Brain pericyte (primary cell): ENCODE results near the gene BTNL9.
"Not testable (repeated sequence)": the region's sequence is repeated elsewhere in the genome, so short reads cannot be mapped to it uniquely, and the experiment has no call there.

Experiments
- DNase-seq: peaks from one replicate; pipeline ENCODE4 v3.0.0-alpha.2; 2012; ENCODE audit warnings: low read depth, low spot score

Gene BTNL9

DNA sequence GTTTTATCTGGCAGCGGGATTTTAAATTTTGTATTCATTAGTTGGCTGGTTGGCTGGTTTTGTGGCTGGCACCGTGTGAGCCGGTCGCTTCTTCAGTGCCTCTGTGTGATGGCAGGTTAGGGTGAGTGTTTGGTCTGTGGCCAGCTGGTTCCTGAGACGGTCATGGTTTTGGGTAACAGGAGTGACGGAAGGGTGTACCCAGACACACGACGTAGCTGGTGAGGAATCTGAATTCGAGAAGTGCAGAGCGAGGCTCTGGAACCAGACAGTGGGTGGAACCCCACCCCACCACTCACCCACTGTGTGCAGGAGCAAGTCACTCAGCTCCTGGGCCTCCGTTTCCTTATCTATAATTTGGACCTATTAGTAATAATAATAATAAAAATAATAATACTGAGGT lies 2.7 kb downstream of the BTNL9 start:
- no peak for DNase-seq

DNA sequence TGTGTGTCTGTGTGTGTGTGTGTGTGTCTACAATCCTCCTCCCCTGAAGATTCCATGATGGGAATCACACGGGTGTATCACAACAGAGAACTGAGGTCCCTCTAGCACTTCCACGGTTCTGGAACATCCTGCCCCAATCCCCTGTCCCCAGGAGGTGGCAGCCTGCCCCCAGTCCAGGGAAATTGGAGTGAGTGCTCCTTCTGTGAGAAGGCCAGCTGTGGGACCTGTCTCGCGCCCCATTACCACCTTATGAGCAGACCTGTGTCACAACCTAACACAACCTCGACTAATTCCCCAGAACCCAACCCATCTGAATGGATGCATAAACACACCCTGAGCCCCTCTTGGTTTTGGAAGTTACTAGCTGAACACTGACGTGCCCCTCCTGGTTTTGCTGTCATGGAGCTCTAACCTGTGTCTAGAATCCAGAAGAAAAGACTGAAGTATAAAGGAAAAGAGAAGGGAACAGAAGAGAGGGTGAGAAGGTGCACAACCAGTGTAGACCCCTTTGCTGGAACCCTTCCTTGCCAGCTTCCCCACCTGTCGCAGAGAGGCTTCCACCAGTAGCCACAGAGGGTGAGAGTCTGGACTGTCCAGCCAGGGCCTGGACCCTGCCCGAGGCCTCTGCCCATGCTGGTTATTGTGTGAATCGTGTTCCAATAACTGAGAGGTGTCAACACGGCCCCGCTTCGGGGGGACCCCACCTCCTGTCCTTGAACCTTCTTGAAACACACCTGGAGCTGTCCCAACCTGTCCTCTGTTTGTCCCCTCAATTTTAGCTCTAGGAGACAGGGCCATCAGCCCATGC lies 3.4 kb downstream of the BTNL9 start:
- no peak for DNase-seq

DNA sequence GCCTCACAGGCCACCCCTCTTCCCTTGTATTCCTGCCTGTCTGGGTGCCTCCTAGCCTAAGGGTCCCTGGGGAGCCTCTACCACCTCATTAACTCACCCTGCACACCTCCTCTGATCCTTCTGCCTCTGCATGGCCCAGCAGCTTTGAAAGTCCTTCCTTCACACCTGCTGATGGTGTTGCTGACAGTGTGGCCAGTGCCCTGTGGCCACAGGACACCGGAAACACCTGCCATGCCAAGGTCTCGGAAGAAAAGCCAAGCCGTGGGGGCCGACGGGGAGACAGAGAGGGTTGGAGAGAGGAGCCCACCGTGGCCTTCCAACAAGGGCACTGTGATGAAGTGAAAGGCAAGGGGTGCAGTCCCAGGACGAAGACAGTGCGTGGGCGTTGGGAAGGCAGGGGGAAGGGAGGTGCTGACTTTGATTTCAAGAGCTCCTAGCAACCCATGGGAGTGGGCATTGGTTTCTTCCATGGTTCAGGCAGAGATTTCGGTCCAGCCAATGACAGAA lies 4.1 kb downstream of the BTNL9 start:
- DNase-seq, result no peak

DNA sequence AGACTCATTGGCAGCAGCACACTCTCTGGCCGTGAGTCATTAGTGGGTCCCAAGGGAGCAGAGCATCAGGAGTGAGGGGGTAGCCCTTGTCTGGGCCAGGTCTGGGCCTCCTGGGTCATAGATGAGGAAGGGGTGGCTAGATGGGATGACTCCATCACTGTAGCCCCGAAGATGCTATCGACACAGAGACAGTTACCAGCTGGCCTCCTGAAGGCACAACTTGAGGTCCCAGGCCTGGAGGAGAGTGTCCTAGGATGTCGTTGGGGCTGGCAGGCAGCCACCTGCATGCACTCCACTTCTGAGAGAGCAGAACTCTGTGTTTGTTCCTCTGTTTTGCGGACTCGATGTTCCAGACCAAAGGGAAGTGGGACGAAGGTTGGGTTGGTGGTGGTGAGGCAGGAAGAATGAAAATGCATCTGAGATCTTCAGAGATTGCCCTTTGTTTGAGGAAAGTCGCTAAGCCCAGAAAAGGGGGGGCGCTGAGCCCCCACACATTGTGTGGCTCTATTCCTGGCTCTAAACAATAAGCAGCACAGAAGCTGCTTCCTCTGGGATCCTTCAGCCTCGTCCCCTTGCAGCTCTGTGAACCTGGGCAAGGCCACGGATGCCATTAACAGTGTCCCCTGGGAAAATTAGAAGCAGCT lies 4.7 kb downstream of the BTNL9 start:
- DNase-seq, result no peak

DNA sequence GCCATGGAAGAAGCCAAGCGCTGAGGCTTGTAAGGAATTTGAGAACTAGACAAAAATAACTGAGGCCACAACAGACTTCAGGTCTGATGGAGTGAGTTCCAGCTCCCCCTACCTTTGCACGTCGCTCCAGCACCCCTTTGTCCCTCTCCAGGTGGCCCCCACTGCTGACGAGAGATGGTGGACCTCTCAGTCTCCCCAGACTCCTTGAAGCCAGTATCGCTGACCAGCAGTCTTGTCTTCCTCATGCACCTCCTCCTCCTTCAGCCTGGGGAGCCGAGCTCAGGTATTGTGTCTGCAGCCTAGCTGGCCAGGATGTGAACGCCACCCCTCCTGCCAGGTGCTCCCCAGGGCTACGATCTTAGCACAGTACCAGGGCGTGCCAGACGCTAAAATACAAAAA lies 5.2 kb downstream of the BTNL9 start:
- DNase-seq, result no peak

DNA sequence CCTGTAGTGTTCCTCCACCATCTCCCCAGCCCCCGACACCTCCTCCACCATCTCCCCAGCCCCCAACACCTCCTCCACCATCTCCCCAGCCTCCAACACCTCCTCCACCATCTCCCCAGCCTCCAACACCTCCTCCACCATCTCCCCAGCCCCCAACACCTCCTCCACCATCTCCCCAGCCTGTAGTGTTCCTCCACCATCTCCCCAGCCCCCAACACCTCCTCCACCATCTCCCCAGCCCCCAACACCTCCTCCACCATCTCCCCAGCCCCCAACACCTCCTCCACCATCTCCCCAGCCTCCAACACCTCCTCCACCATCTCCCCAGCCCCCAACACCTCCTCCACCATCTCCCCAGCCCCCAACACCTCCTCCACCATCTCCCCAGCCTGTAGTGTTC lies 5.8 kb downstream of the BTNL9 start:
- DNase-seq, result not testable (repeated sequence)

DNA sequence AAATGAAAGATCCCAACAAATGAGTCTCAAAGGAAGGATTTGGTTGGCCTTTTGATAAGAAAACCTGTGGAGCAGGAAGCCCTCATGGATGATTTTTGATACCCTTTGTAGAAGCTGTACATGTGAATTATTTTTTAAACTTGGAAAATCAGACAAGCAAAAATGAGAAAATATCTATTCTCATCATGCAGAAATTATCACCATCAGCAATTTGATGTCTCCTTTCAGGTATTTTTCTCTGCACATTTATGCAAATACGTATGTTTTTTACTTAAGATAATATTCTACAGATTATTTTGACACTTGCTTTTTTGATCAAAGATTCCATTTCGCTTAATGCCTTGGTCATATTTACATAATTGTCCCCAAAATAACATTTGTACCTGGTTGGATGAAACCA lies 7.2 kb downstream of the BTNL9 start:
- DNase-seq, result no peak

DNA sequence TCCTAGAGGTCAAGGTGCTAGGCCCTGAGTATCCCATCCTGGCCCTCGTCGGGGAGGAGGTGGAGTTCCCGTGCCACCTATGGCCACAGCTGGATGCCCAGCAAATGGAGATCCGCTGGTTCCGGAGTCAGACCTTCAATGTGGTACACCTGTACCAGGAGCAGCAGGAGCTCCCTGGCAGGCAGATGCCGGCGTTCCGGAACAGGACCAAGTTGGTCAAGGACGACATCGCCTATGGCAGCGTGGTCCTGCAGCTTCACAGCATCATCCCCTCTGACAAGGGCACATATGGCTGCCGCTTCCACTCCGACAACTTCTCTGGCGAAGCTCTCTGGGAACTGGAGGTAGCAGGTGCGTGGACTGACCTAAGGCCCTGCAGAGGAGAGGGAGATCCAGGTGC lies 7.9 kb downstream of the BTNL9 start:
- DNase-seq, result no peak

DNA sequence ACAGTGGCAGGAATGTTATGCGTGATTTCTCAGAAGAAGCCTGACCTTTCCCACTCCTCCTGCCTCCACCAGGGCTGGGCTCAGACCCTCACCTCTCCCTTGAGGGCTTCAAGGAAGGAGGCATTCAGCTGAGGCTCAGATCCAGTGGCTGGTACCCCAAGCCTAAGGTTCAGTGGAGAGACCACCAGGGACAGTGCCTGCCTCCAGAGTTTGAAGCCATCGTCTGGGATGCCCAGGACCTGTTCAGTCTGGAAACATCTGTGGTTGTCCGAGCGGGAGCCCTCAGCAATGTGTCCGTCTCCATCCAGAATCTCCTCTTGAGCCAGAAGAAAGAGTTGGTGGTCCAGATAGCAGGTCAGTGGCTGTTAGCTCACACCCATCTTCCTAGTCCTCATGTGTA lies 9.9 kb downstream of the BTNL9 start:
- DNase-seq, result no peak

DNA sequence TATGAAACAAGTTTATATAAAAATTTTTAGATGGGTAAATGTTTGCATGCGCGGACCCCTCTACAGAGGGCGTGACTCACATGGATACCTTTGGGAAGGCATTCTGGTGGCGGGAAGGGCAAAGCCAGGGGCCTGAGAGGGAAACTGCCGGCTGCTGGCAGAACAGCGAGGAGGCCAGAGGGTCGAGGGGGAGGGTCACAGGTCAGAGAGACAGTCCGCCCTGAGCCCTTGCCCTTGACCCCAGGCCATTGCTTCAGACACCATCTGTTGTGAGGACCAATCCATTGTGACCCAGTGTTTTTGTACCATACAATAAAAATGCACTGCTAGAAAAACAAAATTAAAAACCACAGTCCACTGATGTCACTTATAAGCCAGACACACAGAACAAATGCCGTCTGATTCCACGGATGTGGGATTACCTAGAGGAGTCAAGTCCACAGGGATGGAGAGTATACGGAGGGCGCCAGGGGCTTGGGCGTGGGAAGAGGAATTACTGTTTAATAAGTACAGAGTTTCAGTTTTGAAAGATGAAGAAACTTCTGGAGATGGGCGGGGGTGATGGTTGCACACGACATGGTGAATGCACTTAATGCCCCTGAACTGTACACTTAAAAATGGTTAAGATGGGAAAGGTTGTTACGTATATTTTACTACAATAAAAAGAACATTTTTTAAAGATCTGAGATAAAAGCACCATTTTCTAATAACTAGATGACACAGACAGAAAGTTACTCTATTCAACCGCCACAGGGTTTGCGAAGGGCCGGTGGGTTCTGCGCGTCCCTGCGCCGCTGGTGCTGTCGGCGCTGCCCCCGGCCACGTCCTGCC lies 12.0 kb downstream of the BTNL9 start:
- DNase-seq, result no peak

DNA sequence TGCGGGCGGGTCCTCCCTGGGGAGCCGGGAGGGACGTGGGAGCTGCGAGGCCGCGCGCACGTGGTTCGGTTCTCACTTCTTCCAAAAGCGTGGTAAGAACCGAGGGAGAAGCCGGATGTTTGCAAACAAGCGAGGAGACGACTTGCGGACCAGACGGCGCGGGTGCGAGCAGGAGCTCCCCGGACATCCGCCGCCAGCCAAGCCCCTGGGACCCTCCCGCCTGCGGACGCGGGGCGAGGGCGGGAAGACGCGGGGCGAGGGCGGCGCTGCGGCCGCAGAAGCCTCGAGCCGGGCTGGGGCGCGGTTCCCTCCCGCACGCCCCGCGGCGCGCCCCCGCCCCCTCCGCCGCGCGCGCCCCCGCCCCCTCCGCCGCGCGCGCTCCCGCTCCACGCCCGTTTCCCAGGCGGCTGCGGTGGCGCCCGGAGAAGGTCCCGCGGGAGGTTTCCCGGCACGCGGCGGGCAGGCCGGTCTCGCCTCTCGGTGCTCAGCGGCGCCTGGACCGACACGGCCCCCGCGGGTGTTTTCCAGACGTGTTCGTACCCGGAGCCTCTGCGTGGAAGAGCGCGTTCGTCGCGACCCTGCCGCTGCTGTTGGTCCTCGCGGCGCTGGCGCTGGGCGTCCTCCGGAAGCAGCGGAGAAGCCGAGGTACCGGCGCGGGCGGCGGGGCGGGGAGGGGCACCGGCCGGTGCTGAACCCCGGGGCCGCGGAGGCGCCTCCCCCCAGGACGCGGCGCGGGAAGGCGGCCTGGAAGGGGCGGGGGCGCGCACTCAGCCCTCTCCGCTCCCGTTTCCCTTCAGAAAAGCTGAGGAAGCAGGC lies 12.8 kb downstream of the BTNL9 start:
- no peak for DNase-seq

DNA sequence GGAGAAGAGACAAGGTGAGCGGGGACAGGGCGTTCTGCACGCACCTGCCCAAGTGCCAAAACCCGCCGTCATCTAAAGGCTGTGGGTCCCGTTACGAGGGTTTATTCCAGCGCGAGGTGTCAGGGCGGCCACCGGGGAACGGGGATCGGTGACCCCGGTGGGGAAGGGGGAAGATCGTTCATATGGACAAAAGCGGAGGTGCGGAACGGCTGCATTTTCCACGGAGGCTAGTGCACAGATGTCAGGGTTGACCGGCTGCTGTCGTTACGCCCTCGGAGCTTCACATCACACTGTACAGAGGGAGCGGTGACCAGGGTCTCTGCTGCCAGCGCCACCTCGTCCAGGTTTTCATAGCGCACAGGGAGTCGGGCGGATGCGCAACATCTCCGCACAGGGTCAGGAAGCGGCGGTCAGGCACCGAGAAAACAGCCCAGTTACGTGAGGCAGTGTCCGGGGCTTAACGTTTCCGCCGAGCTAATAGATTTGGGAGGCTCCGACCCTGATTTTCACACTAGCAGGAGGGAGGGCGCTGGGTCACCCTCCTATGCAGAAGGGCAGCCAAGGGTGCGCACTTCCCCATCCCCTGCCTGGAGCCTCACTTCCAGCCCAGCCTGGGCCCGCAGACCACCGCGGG lies 13.5 kb downstream of the BTNL9 start:
- no peak for DNase-seq

DNA sequence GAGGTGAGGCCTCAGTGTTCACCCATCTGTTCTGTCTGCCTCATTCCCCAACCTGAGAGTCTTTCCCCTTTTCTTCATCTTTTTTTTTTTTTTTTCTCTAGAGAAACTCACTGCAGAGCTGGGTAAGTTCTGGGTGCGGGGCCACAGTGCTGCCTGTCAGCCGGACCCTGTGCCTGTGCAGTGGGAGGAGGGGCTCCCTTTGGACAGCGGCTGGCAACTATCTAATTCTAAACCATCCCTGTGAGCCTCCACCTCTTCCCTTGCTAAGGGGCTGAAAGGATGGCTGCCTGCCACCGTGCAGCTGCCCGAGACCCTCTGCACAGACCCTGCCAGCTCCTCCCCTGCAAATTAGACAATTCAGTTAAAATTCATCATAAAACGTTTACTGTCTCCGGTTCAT lies 14.1 kb downstream of the BTNL9 start:
- no peak for DNase-seq

DNA sequence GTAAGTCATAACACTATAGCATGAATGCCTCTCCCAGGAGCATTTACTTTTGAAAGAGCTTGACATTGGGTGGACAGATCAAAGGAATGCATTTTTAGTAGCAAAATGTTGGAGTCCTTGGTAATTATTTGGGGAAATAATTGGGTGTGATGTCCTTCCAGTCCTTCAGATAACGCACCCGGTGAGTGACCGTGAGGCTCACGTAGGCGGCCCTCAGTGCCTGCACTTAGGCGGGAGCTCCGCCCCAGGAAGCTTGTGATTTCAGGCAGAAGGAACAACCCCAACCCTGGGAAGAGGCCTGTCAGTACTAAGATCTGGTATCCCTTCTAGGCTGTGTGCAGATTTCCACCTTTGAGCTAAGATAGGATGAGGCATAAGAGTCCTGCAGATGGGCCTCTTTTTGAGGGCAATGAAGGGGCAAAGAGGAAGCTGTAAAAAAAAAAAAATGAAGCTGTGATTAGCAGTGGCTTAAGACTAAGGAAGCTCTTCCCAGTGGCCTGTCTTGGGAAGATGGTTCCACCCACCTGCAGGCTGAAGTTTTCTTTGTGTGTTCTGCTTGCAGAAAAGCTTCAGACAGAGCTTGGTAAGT lies 14.9 kb downstream of the BTNL9 start:
- DNase-seq, result no peak

DNA sequence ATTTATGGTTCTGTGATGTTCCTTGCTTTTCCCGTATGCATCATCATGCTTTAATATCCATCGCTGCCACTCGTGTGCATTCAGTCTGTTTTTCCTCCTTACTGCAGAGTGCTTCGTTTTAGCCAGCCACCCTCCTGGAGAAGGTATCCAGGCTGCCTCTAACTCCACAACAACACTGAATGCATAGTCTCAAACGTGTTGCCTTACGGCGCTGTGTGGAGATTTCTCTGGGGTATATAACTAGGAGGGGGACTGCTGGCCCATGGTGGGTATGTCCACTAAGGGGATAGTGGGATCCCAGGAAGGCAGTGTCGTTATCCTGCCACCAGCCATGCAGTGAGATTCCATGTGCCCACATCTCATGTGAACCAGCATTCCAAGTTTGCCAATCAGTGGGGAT lies 16.4 kb downstream of the BTNL9 start:
- DNase-seq, result no peak

DNA sequence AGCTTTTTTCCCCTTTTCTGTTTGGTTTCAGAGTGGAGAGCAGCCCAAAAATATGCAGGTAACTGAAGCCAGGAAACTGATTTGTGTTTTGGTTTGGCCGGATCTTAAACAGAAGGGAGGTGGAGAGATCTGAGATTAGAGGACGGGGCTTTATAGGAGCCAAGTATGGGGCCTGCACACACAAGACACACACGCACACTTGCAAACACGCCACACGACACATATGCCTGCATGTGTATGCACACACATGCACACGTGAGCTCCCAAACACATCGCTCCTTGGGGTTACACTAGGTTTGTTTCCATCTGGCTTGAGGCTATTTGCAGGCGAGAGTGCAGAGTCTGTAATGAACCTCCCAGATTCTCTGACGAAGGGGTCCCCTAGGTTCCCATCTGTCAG lies 18.3 kb downstream of the BTNL9 start:
- no peak for DNase-seq

DNA sequence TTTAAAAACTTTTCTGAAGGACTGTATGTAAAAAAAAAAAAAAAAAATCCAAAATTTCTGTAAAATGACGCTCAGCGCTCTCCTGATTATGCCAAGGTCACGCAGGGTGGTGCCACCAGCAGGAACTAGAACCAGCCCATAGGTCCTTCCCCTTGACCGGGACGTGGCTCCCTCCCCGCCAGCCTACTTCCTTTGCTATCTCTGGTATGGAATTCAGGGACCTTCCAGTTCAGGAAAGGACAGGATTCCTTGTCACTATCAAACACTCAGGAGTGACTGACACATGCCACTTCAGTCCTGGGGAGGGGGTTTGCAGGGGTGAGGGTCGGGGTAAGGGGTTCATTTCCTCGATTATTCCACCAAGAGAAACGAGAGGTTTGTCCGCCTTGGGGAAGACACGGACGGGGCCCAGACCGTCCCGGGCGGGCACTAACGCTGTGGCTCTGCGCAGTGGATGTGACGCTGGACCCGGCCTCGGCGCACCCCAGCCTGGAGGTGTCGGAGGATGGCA lies 18.8 kb downstream of the BTNL9 start:
- DNase-seq, result no peak

DNA sequence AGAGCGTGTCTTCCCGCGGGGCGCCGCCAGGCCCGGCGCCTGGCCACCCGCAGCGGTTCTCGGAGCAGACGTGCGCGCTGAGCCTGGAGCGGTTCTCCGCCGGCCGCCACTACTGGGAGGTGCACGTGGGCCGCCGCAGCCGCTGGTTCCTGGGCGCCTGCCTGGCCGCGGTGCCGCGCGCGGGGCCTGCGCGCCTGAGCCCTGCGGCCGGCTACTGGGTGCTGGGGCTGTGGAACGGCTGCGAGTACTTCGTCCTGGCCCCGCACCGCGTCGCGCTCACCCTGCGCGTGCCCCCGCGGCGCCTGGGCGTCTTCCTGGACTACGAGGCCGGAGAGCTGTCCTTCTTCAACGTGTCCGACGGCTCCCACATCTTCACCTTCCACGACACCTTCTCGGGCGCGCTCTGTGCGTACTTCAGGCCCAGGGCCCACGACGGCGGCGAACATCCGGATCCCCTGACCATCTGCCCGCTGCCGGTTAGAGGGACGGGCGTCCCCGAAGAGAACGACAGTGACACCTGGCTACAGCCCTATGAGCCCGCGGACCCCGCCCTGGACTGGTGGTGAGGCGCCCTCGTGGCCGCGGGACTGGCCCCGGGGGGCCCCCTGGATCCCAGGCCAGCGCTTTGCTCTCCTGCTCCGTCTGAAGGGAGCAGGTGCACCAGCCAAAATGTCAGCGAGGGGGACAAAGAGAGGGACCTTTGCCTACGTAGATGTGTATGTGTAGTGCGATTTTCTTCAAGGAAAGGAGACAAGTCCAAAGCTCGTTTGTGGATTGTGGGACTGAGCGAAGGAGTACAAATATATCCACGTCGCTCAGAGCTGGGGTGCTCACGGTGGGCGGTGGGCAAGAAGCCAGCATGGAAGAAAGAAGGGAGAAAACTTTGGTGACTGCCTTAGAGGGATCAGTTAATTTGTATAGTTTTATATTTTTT lies 19.5 kb downstream of the BTNL9 start:
- no peak for DNase-seq

DNA sequence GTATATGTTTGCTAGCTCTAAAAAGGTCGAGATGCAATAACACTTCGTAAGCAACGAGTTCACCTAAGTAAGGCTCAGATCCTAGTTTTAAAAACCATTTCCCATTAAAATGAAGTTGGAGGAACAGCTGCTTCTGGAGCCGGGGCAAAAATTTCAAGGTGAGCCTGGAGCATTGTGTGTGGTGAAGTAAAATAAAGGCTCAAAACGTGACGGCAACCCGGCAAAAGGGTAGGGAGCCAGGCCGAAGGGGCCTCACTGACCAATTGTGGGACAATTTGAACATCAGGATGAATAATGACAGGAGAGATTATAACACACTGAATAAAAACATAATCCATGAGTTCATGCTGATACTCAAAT lies 20.1 kb downstream of the BTNL9 start:
- no peak for DNase-seq
